ENCODE results near the gene SLC6A18. TPM values are rescaled to one million over a fixed set of nuclear protein-coding genes. Genes with fewer than 3 reads are reported as not detected.

The SLC6A18 gene
- total RNA-seq, 1 donor from 2014 or later = not detected

DNA sequence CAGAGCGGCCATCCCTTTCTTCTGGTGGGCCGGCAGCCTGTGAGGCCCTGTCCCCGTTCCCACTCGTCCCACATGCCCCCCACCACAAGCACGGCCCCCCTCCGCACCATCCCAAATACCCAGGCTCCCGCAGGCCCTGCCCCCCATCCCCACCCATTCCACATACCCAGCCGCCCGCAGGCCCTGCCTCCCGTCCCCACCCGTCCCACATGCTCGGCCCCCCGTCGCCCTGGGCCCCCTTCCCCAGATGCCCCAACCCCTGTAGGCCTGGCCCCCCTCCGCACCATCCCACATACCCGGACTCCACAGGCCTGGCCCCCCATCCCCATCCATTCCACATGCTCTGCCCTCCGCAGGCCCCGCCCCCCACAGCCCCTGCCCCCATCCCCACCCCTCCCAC, 12.3 kb upstream of the SLC6A18 start:
- Mint-ChIP-seq H3K27me3 (ENCODE audit: low read depth, unreplicated experiment) (peaks cover 26% of the 10 kb centered on the region), H3K36me3 (ENCODE audit: low read depth, unreplicated experiment) (peaks cover 3% of the 10 kb centered on the region), H3K27ac (ENCODE audit: unreplicated experiment) (no peak overlapping the region), H3K4me1 (ENCODE audit: low read depth, unreplicated experiment) (no peaks in the 10 kb centered on the region), H3K9me3 (ENCODE audit: unreplicated experiment) (peaks cover 3% of the 10 kb centered on the region), H3K4me3 (ENCODE audit: unreplicated experiment) (no peak overlapping the region)
- TF ChIP-seq EZH2 (IDR thresholded peaks at IDR 0.05; ENCODE audit: insufficient read depth, low read length) = no peak
- TF ChIP-seq, protein P1, sequence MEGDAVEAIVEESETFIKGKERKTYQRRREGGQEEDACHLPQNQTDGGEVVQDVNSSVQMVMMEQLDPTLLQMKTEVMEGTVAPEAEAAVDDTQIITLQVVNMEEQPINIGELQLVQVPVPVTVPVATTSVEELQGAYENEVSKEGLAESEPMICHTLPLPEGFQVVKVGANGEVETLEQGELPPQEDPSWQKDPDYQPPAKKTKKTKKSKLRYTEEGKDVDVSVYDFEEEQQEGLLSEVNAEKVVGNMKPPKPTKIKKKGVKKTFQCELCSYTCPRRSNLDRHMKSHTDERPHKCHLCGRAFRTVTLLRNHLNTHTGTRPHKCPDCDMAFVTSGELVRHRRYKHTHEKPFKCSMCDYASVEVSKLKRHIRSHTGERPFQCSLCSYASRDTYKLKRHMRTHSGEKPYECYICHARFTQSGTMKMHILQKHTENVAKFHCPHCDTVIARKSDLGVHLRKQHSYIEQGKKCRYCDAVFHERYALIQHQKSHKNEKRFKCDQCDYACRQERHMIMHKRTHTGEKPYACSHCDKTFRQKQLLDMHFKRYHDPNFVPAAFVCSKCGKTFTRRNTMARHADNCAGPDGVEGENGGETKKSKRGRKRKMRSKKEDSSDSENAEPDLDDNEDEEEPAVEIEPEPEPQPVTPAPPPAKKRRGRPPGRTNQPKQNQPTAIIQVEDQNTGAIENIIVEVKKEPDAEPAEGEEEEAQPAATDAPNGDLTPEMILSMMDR (IDR thresholded peaks at IDR 0.05; ENCODE audit: insufficient read depth, low read depth, low read length) = no peak
- Histone ChIP-seq H3K79me2 (ENCODE audit: insufficient read depth, low read length) (no peaks in the 10 kb centered on the region), H3K9me3 (ENCODE audit: insufficient read depth, low read depth, low read length) (peaks cover 11% of the 10 kb centered on the region), H3K27me3 (ENCODE audit: insufficient read depth, low read length) (no peaks in the 10 kb centered on the region), H3K27ac (ENCODE audit: low read depth, low read length) (no peak overlapping the region), H3K4me1 (ENCODE audit: insufficient read depth, low read length) (no peaks in the 10 kb centered on the region), H3K4me3 (ENCODE audit: insufficient read depth, low read depth, low read length) (no peak overlapping the region), H3K36me3 (ENCODE audit: insufficient read depth, low read length) (no peaks in the 10 kb centered on the region), H4K20me1 (ENCODE audit: insufficient read depth, low read length) (no peaks in the 10 kb centered on the region), H3K4me2 (ENCODE audit: low read length) (no peak overlapping the region), H2AFZ (ENCODE audit: low read depth, low read length) (no peak overlapping the region), H3K9ac (ENCODE audit: low read length) (no peak overlapping the region)
- no peak for FAIRE-seq
- DNase-seq (ENCODE audit: low read depth) = no peak

DNA sequence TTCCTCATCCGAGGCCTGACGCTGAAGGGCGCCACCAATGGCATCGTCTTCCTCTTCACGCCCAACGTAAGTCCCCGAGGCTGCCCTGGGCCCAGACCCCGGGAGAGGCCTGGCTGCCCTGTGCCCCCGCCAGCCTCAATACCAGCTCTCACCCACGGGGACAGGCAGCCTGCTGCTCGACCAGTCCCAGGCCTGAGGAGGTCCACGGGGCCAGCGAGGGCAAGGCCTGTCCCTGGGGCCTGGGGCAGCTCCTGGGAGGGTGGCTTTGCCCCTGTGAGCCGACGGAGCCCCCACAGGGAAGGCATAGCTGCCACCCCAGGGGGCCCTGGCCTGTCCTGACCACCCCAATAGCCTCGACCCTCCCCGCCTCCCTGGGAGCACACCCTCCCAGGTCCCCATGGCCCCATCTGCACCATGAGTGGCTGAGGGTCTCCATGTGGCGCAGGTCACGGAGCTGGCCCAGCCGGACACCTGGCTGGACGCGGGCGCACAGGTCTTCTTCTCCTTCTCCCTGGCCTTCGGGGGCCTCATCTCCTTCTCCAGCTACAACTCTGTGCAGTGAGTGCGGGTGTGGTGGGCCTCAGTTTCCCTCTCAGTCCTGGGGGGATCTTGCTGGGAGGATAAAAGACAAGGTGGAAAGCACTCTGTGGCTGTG, 11.5 kb upstream of the SLC6A18 start:
- Mint-ChIP-seq H3K27me3 (ENCODE audit: low read depth, unreplicated experiment) (peaks cover 30% of the 10 kb centered on the region), H3K9me3 (ENCODE audit: unreplicated experiment) (peaks cover 5% of the 10 kb centered on the region)

More for the DNA sequence above, 11.5 kb upstream of the SLC6A18 start:
- H4K20me1 ChIP-seq (ENCODE audit: insufficient read depth, low read length) = no peaks in the 10 kb centered on the region
- H3K4me1 ChIP-seq (ENCODE audit: insufficient read depth, low read length) = no peaks in the 10 kb centered on the region
- H3K4me2 ChIP-seq (ENCODE audit: low read length) = no peak overlapping the region
- no peak for TF ChIP-seq EZH2 (IDR thresholded peaks at IDR 0.05; ENCODE audit: insufficient read depth, low read length)
- TF ChIP-seq, protein P1 (IDR thresholded peaks at IDR 0.05; ENCODE audit: insufficient read depth, low read depth, low read length) = no peak
- FAIRE-seq (no peak), DNase-seq (ENCODE audit: low read depth) (no peak)
- no peaks in the 10 kb centered on the region for H3K27me3 ChIP-seq (ENCODE audit: insufficient read depth, low read length)
- no peak overlapping the region for H3K4me3 ChIP-seq (ENCODE audit: insufficient read depth, low read depth, low read length)
- H3K9ac ChIP-seq (ENCODE audit: low read length) = no peak overlapping the region
- Mint-ChIP-seq H3K4me1 (ENCODE audit: low read depth, unreplicated experiment) (no peaks in the 10 kb centered on the region), H3K4me3 (ENCODE audit: unreplicated experiment) (no peak overlapping the region), H3K27ac (ENCODE audit: unreplicated experiment) (no peak overlapping the region), H3K36me3 (ENCODE audit: low read depth, unreplicated experiment) (peaks cover 3% of the 10 kb centered on the region)
- H3K27ac ChIP-seq (ENCODE audit: low read depth, low read length) = no peak overlapping the region
- H3K79me2 ChIP-seq (ENCODE audit: insufficient read depth, low read length) = no peaks in the 10 kb centered on the region
- H3K36me3 ChIP-seq (ENCODE audit: insufficient read depth, low read length) = no peaks in the 10 kb centered on the region
- peaks cover 11% of the 10 kb centered on the region for H3K9me3 ChIP-seq (ENCODE audit: insufficient read depth, low read depth, low read length)
- no peak overlapping the region for H2AFZ ChIP-seq (ENCODE audit: low read depth, low read length)
